Activated naive CD4-positive, alpha-beta T cell treated with anti-CD3 and anti-CD28 coated beads for 36 hours (primary cell): ENCODE data around the gene ZFP36L1. TPM values are rescaled to one million over a fixed set of nuclear protein-coding genes. Genes with fewer than 3 reads are reported as not detected.

Source experiments
- CTCF ChIA-PET: fragments of 350-600 bp; sonication (Branson Sonifier 250); formaldehyde crosslinking; loops from one replicate; lab custom pipeline; 2021; ENCODE audit warnings: antibody characterized with exemption; lab: Charles Lee
- DNase-seq: peaks from one replicate; pipeline ENCODE4 v3.0.0-alpha.2; 2020
- H3K27ac Mint-ChIP-seq: one replicate; pipeline ENCODE4 v1.8.0; 2021; ENCODE audit warnings: mild to moderate bottlenecking, mixed read lengths
- H3K27me3 Mint-ChIP-seq: one replicate; pipeline ENCODE4 v1.8.0; 2021; ENCODE audit warnings: low read depth, mixed read lengths
- H3K36me3 Mint-ChIP-seq: one replicate; pipeline ENCODE4 v1.8.0; 2021; ENCODE audit warnings: low read depth, mixed read lengths
- H3K4me1 Mint-ChIP-seq: one replicate; pipeline ENCODE4 v1.8.0; 2021; ENCODE audit warnings: low read depth, mixed read lengths
- H3K4me3 Mint-ChIP-seq: one replicate; pipeline ENCODE4 v1.8.0; 2021; ENCODE audit warnings: mild to moderate bottlenecking, moderate library complexity, mixed read lengths
- H3K9me3 Mint-ChIP-seq: one replicate; pipeline ENCODE4 v1.8.0; 2021; ENCODE audit warnings: mixed read lengths
- intact Hi-C: fragments of 100-400 bp; cut with micrococcal nuclease; formaldehyde crosslinking; loops from one replicate; pipeline ENCODE4 v1.15.1; 2023
- total RNA-seq, 2 experiments: library from RNA; stranded (reverse); gene quantifications; one replicate each; pipeline ENCODE4 v1.2.3, GENCODE V29; 2021

The ZFP36L1 gene
- total RNA-seq, 2 experiments from 2014 or later: 76.8 to 85.1 TPM

DNA sequence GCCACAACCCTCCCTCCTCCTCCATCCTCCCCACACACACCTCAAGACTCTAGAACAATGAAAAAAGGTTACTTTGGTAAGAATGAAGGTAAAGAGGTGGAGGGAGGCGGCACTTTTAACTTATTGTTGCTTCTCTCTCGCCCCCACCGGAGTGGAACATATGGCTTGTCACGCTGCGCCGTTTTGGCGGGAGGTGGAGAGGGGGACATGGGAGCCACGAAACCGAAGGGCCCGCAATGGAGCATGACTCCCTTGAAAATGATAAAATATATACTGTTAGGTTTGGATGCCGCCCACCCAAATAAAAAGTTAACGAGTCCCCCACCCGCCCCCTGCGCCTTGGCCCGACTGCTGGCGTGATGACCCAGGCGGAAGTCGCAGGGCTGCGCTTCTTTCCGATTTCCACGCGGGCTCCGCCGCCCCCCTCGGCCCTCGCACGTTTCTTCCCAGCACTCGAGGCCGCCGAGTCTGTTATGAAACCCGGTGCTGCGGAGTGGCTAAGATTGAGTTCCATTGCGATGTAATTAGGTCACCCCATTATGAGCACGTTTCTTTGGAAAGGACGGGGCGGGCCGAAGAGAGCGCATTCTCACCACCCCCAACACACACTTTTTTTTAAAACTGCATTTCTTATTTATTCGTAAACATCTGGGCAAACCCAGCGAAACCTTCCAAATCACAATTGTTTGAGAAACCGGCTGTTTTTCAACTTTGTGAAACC, 1.4 kb upstream of the ZFP36L1 start:
- DNase-seq: peak; percentile 87
- peaks cover 6% of the 10 kb centered on the region for H3K9me3 Mint-ChIP-seq
- H3K4me3 Mint-ChIP-seq: peak overlapping the region; percentile 90
- intact Hi-C loops: loop anchor here (2.0 to 10.0 kb wide), 4 partner anchors 183 to 1861 kb away; partner anchors contain the start of genes ACTN1 and SUSD6
- no peaks in the 10 kb centered on the region for H3K27me3 Mint-ChIP-seq
- H3K4me1 Mint-ChIP-seq: peaks cover 40% of the 10 kb centered on the region
- peaks cover 37% of the 10 kb centered on the region for H3K36me3 Mint-ChIP-seq
- H3K27ac Mint-ChIP-seq: peak overlapping the region; percentile 100
- CTCF ChIA-PET: interaction anchor here (1.1 to 4.8 kb wide), 2 partner anchors 21 to 61 kb away, joined by 3 to 62 read pairs; no protein-coding TSS in a partner anchor

DNA sequence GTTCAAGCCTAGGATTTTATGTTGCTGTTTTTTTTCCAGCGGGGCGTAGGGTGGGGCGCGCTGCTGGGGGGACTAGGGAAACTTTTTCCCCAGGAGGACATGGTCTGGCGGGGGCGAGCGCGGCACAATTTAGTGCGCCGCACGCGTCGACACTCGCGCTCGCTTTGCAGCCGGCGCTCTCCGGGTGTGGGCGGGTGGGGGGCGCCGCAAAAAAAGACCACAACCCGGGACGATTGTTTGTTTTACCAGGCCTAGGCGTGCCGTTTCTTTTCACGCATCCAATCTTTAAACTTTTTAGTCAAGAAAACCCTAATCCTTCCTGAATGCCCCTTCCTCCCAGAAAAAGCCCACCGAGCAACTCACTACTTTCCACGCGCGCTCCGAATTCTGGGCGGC, 865 bp upstream of the ZFP36L1 start:
- peaks cover 41% of the 10 kb centered on the region for H3K4me1 Mint-ChIP-seq

DNA sequence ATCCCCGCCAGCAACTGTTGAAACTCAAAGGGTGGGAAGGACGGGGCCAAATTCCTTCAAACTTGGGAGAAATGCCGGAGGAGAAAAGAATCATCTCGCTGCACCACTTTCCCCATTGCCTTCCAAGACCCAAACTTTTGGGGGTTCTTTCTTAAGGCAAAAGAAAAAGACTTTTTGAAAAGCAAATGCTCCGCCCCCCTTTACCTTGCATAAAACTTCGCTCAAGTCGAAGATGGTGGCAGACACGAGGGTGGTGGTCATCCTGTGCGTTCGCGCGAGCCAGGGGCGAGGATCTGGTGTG, 239 bp downstream of the ZFP36L1 start:
- CTCF ChIA-PET: interaction anchor here (0.9 to 16.7 kb wide), 5 partner anchors 10 to 543 kb away, joined by 3 to 270 read pairs (median 5); no protein-coding TSS in a partner anchor
- Mint-ChIP-seq H3K4me1 (peaks cover 39% of the 10 kb centered on the region), H3K4me3 (peak overlapping the region; percentile 90), H3K27ac (peak overlapping the region; percentile 100), H3K36me3 (peaks cover 49% of the 10 kb centered on the region), H3K9me3 (no peaks in the 10 kb centered on the region), H3K27me3 (no peaks in the 10 kb centered on the region)
- DNase-seq: no peak
- intact Hi-C loops: loop anchor here (2.0 to 10.0 kb wide), 4 partner anchors 185 to 1862 kb away; partner anchors contain the start of genes ACTN1 and SUSD6

More for the DNA sequence above, 865 bp upstream of the ZFP36L1 start:
- peaks cover 41% of the 10 kb centered on the region for H3K36me3 Mint-ChIP-seq
- H3K27ac Mint-ChIP-seq: peak overlapping the region; percentile 100
- peak; percentile 54 for DNase-seq
- CTCF ChIA-PET: interaction anchor here (0.9 to 16.7 kb wide), 2 partner anchors 11 to 22 kb away, joined by 3 to 270 read pairs; no protein-coding TSS in a partner anchor
- no peaks in the 10 kb centered on the region for H3K27me3 Mint-ChIP-seq
- H3K9me3 Mint-ChIP-seq: peaks cover 2% of the 10 kb centered on the region
- intact Hi-C loops: loop anchor here (1.0 to 10.0 kb wide), 6 partner anchors 108 to 1861 kb away; partner anchors contain the start of genes ACTN1 and SUSD6
- peak overlapping the region; percentile 90 for H3K4me3 Mint-ChIP-seq

DNA sequence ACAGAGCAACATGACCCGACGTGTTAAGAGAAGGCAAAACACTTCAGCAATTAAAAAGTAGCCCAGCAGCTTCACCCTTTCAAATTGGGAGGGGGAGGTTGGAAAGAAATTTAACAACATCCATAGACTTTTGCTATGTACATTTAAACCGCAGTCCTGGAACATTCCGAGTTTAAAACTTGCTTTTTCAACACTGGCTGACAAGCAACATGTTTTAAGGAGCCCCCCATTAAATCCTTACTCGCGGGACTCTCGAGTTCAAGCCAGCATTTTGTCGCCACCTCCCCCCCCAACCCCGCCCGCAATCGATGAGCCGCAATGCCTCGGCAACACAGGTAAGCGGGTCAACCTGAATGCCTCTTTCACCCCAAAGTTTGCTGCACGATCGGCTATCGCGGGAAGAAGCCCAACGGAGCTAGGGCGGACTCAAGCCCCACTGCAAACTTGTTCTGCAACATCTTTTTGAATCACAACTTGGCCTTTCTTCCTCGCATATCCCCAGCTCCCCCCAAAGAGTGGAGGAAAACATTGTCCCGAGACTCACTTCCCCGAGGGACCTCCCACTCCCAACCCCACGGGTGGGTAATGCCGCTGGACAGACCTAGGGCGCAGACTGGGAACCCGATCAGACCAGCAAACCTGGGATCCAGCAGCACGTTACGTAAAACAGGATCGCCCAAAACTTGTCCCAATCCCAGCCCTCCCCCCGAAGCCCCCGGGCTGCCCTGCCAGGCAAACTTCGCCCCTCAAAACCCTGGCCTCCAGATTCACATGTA, 777 bp downstream of the ZFP36L1 start:
- no peaks in the 10 kb centered on the region for H3K27me3 Mint-ChIP-seq
- intact Hi-C loops: loop anchor here (2.0 to 10.0 kb wide), 4 partner anchors 185 to 1863 kb away; partner anchors contain the start of genes ACTN1 and SUSD6
- peak overlapping the region; percentile 90 for H3K4me3 Mint-ChIP-seq
- H3K27ac Mint-ChIP-seq: peak overlapping the region; percentile 100
- peaks cover 39% of the 10 kb centered on the region for H3K4me1 Mint-ChIP-seq
- H3K9me3 Mint-ChIP-seq: no peaks in the 10 kb centered on the region
- peaks cover 55% of the 10 kb centered on the region for H3K36me3 Mint-ChIP-seq
- CTCF ChIA-PET: interaction anchor here (0.7 to 16.7 kb wide), 8 partner anchors 9 to 858 kb away, joined by 3 to 270 read pairs (median 4); no protein-coding TSS in a partner anchor
- DNase-seq: peak; percentile 48

GRCh38 chr14:68791078-68791901, 1.6 kb downstream of the ZFP36L1 start:
- DNase-seq: peak; percentile 50
- Mint-ChIP-seq H3K36me3 (peaks cover 56% of the 10 kb centered on the region), H3K27me3 (no peaks in the 10 kb centered on the region), H3K4me1 (peaks cover 40% of the 10 kb centered on the region), H3K9me3 (no peaks in the 10 kb centered on the region), H3K4me3 (peak overlapping the region; percentile 90), H3K27ac (peak overlapping the region; percentile 100)
- intact Hi-C loops: loop anchor here (5.0 to 10.0 kb wide), 3 partner anchors 186 to 1864 kb away; partner anchors contain the start of genes ACTN1 and SUSD6
- CTCF ChIA-PET: interaction anchor here (0.7 to 16.7 kb wide), 15 partner anchors 10 to 857 kb away, joined by 3 to 270 read pairs (median 5); no protein-coding TSS in a partner anchor

DNA sequence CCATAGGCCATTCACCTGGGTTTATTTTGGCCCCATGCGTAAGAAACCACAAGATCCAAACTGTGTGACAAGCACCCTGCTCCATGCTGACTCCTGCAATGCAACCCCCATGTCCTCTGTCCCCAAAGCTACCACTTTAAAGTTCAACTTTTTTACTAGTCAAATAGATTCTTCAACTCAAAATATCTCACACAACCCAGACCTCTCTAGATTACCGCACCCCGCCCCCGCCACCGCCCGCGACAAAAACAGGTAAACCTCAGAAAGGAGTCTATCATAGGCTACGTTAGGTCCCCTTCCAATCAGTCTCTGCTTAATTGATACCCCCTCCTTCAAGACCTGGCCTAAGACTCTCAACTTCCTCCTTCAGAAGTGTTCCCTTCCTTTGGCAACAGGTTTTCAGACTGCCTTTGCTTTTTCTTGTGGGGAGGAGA, 2.2 kb downstream of the ZFP36L1 start:
- intact Hi-C loops: loop anchor here (1.0 to 10.0 kb wide), 4 partner anchors 8 to 1864 kb away; partner anchors contain the start of genes ACTN1 and SUSD6
- H3K27me3 Mint-ChIP-seq: no peaks in the 10 kb centered on the region
- DNase-seq: peak; percentile 86
- H3K4me3 Mint-ChIP-seq: peak overlapping the region; percentile 90
- peaks cover 43% of the 10 kb centered on the region for H3K4me1 Mint-ChIP-seq
- CTCF ChIA-PET: interaction anchor here (0.6 to 16.7 kb wide), 11 partner anchors 9 to 973 kb away, joined by 3 to 270 read pairs (median 6); no protein-coding TSS in a partner anchor
- H3K36me3 Mint-ChIP-seq: peaks cover 56% of the 10 kb centered on the region
- peak overlapping the region; percentile 100 for H3K27ac Mint-ChIP-seq
- no peaks in the 10 kb centered on the region for H3K9me3 Mint-ChIP-seq

DNA sequence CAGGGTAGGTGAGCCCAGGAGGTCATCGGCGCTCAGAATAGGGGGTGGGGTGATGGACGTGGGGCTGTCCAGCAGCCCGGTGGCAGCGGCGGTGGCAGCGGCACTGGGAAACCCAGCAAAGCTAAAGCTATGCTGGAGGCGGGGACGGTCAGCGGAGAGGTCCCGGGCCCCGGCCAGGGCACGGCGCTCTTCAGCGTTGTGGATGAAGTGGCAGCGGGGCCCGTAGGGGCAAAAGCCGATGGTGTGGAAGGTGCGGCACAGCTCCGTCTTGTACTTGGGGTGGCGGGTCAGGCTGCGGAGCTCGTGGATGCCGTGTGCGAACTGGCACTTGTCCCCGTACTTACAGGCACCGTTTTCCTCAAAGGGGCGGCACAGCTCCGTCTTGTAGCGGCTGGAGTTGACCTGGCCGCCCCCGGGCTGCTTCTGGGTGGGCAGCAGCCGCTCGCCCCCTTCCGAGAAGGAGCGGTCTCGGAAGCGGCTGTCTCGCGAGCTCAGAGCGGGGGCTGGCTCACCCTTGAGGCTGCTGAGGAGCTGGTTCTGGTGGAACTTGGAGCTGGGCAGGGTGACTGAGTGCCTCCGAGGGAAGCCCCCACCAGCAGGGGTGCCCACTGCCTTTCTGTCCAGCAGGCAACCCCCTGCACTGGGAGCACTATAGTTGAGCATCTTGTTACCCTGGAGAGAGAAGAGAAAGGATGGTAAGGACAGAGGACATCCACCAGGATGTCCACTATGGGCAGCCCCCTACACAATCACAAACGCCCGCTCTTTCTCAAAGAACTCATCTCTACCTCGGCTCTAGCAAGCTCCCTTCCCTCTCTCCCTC, 2.8 kb downstream of the ZFP36L1 start:
- peak overlapping the region; percentile 100 for H3K27ac Mint-ChIP-seq
- intact Hi-C loops: loop anchor here (1.0 to 10.0 kb wide), 13 partner anchors 8 to 1865 kb away; partner anchors contain the start of genes ACTN1 and SUSD6

DNA sequence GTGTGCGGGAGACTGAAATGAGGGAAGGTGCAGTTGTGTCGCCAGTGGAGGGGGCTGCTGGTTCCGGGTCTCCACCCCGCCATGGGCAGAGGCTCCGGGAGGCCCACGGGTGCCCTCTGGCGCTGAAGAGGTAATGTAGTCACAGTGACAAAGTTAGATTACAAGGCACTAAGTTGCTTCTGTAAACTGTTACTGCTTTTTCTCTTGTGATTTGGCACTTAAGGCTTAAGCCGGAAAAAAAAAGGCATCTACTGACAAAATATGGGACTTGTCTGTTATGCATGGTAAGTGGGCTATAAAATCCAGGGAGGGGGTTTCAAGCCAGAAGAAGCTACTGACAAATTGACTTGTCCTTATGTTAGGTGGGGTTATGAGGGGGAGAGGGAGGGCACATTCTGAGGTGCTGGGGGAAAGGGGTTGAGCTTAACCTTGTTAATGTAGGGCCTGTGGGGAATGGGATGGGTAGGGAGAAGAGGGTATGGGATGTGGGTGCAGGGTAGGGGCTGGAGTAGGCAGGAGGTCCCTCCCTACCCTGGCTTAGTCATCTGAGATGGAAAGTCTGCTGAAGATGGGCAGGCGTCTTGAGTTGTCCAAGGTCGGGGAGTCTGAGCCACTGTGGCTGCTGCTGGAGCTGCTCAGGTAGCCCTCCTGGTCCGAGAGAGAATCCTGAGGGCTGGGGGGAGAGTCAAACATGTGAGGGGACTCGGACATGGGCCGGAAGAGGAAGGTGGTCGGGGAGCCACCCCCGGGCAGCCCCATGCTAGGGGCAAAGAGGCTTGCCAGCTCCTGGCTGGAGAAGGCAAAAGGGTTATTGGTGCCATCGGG, 3.7 kb downstream of the ZFP36L1 start:
- peak overlapping the region; percentile 90 for H3K4me3 Mint-ChIP-seq
- H3K27ac Mint-ChIP-seq: peak overlapping the region; percentile 100
- H3K27me3 Mint-ChIP-seq: no peaks in the 10 kb centered on the region
- peak; percentile 91 for DNase-seq
- no peaks in the 10 kb centered on the region for H3K9me3 Mint-ChIP-seq
- H3K36me3 Mint-ChIP-seq: peaks cover 54% of the 10 kb centered on the region
- CTCF ChIA-PET: interaction anchor here (0.5 to 16.7 kb wide), 33 partner anchors 8 to 971 kb away, joined by 3 to 270 read pairs (median 3); no protein-coding TSS in a partner anchor
- H3K4me1 Mint-ChIP-seq: peaks cover 55% of the 10 kb centered on the region
- intact Hi-C loops: loop anchor here (1.0 to 10.0 kb wide), 9 partner anchors 74 to 538 kb away; no protein-coding TSS in a partner anchor

More for the DNA sequence above, 2.8 kb downstream of the ZFP36L1 start:
- H3K27me3 Mint-ChIP-seq: no peaks in the 10 kb centered on the region
- CTCF ChIA-PET: interaction anchor here (0.6 to 16.7 kb wide), 29 partner anchors 9 to 972 kb away, joined by 3 to 270 read pairs (median 4); no protein-coding TSS in a partner anchor
- H3K4me1 Mint-ChIP-seq: peaks cover 49% of the 10 kb centered on the region
- peak overlapping the region; percentile 90 for H3K4me3 Mint-ChIP-seq
- DNase-seq: no peak
- H3K9me3 Mint-ChIP-seq: no peaks in the 10 kb centered on the region
- H3K36me3 Mint-ChIP-seq: peaks cover 55% of the 10 kb centered on the region

- DNase-seq: no peak
- no peaks in the 10 kb centered on the region for H3K27me3 Mint-ChIP-seq
- no peaks in the 10 kb centered on the region for H3K9me3 Mint-ChIP-seq
- intact Hi-C loops: loop anchor here (2.0 to 10.0 kb wide), 6 partner anchors 281 to 514 kb away; no protein-coding TSS in a partner anchor
- H3K27ac Mint-ChIP-seq: peak overlapping the region; percentile 100
- peak overlapping the region; percentile 90 for H3K4me3 Mint-ChIP-seq
- CTCF ChIA-PET: interaction anchor here (0.5 to 16.7 kb wide), 28 partner anchors 7 to 970 kb away, joined by 3 to 270 read pairs (median 4); no protein-coding TSS in a partner anchor
- H3K36me3 Mint-ChIP-seq: peaks cover 54% of the 10 kb centered on the region
- H3K4me1 Mint-ChIP-seq: peaks cover 57% of the 10 kb centered on the region
These were observed 4.4 kb downstream of the ZFP36L1 start for GRCh38 chr14:68788275-68788995.
